ENCODE measurements around the gene LYZ.

Gene LYZ

GRCh38 chr12:69338936-69339335 lies 9.2 kb upstream of the LYZ start:
- no peak overlapping the region for H3K4me3 ChIP-seq (ENCODE audit: insufficient read depth, low read depth, low read length)
- no peaks in the 10 kb centered on the region for H3K4me1 ChIP-seq (ENCODE audit: control insufficient read depth, insufficient read depth, low read length)
- no peaks in the 10 kb centered on the region for H3K9me3 ChIP-seq (ENCODE audit: control insufficient read depth, low read length)
- H3K27me3 ChIP-seq (ENCODE audit: control insufficient read depth, insufficient read depth, low read length, poor library complexity, severe bottlenecking) = no peaks in the 10 kb centered on the region
- H3K36me3 ChIP-seq (ENCODE audit: control insufficient read depth, insufficient read depth, low read length) = no peaks in the 10 kb centered on the region
- no peak overlapping the region for H3K27ac ChIP-seq (ENCODE audit: insufficient read depth, low read depth, low read length, poor library complexity, severe bottlenecking)

GRCh38 chr12:69339999-69340398 lies 8.2 kb upstream of the LYZ start:
- H3K27me3 ChIP-seq (ENCODE audit: control insufficient read depth, insufficient read depth, low read length, poor library complexity, severe bottlenecking) = no peaks in the 10 kb centered on the region
- no peak overlapping the region for H3K27ac ChIP-seq (ENCODE audit: insufficient read depth, low read depth, low read length, poor library complexity, severe bottlenecking)
- no peaks in the 10 kb centered on the region for H3K9me3 ChIP-seq (ENCODE audit: control insufficient read depth, low read length)
- H3K4me1 ChIP-seq (ENCODE audit: control insufficient read depth, insufficient read depth, low read length) = no peaks in the 10 kb centered on the region
- no peaks in the 10 kb centered on the region for H3K36me3 ChIP-seq (ENCODE audit: control insufficient read depth, insufficient read depth, low read length)
- no peak overlapping the region for H3K4me3 ChIP-seq (ENCODE audit: insufficient read depth, low read depth, low read length)
- WGBS, 2 experiments = 95 to 96% methylated on average over 2 of the region's 2 CpGs

- Histone ChIP-seq H3K27ac (ENCODE audit: insufficient read depth, low read depth, low read length, poor library complexity, severe bottlenecking) (no peak overlapping the region), H3K4me3 (ENCODE audit: insufficient read depth, low read depth, low read length) (no peak overlapping the region), H3K27me3 (ENCODE audit: control insufficient read depth, insufficient read depth, low read length, poor library complexity, severe bottlenecking) (no peaks in the 10 kb centered on the region), H3K36me3 (ENCODE audit: control insufficient read depth, insufficient read depth, low read length) (no peaks in the 10 kb centered on the region), H3K4me1 (ENCODE audit: control insufficient read depth, insufficient read depth, low read length) (no peaks in the 10 kb centered on the region), H3K9me3 (ENCODE audit: control insufficient read depth, low read length) (no peaks in the 10 kb centered on the region)
- 84 to 91% methylated on average over 5 of the region's 5 CpGs for WGBS, 2 experiments
Observed at GRCh38 chr12:69341328-69341727, 6.9 kb upstream of the LYZ start.

- Histone ChIP-seq H3K36me3 (ENCODE audit: control insufficient read depth, insufficient read depth, low read length) (no peaks in the 10 kb centered on the region), H3K27ac (ENCODE audit: insufficient read depth, low read depth, low read length, poor library complexity, severe bottlenecking) (no peak overlapping the region), H3K4me1 (ENCODE audit: control insufficient read depth, insufficient read depth, low read length) (no peaks in the 10 kb centered on the region), H3K9me3 (ENCODE audit: control insufficient read depth, low read length) (no peaks in the 10 kb centered on the region), H3K27me3 (ENCODE audit: control insufficient read depth, insufficient read depth, low read length, poor library complexity, severe bottlenecking) (no peaks in the 10 kb centered on the region), H3K4me3 (ENCODE audit: insufficient read depth, low read depth, low read length) (no peak overlapping the region)
- WGBS, 2 experiments = 89 to 97% methylated on average over 2 of the region's 2 CpGs
Observed at GRCh38 chr12:69342421-69342820, 5.8 kb upstream of the LYZ start.

GRCh38 chr12:69343357-69343756 lies 4.8 kb upstream of the LYZ start:
- no peaks in the 10 kb centered on the region for H3K27me3 ChIP-seq (ENCODE audit: control insufficient read depth, insufficient read depth, low read length, poor library complexity, severe bottlenecking)

GRCh38 chr12:69343885-69344612 lies 4.1 kb upstream of the LYZ start:
- Histone ChIP-seq H3K4me3 (ENCODE audit: insufficient read depth, low read depth, low read length) (no peak overlapping the region), H3K36me3 (ENCODE audit: control insufficient read depth, insufficient read depth, low read length) (no peaks in the 10 kb centered on the region), H3K27ac (ENCODE audit: insufficient read depth, low read depth, low read length, poor library complexity, severe bottlenecking) (no peak overlapping the region), H3K4me1 (ENCODE audit: control insufficient read depth, insufficient read depth, low read length) (no peaks in the 10 kb centered on the region), H3K9me3 (ENCODE audit: control insufficient read depth, low read length) (no peaks in the 10 kb centered on the region), H3K27me3 (ENCODE audit: control insufficient read depth, insufficient read depth, low read length, poor library complexity, severe bottlenecking) (no peaks in the 10 kb centered on the region)
- WGBS, 2 experiments = 74 to 75% methylated on average over 3 of the region's 3 CpGs

More at GRCh38 chr12:69343357-69343756, 4.8 kb upstream of the LYZ start:
- no peak overlapping the region for H3K4me3 ChIP-seq (ENCODE audit: insufficient read depth, low read depth, low read length)
- H3K36me3 ChIP-seq (ENCODE audit: control insufficient read depth, insufficient read depth, low read length) = no peaks in the 10 kb centered on the region
- no peak overlapping the region for H3K27ac ChIP-seq (ENCODE audit: insufficient read depth, low read depth, low read length, poor library complexity, severe bottlenecking)
- no peaks in the 10 kb centered on the region for H3K4me1 ChIP-seq (ENCODE audit: control insufficient read depth, insufficient read depth, low read length)
- WGBS, 2 experiments = 83 to 99% methylated on average over 3 of the region's 3 CpGs
- no peaks in the 10 kb centered on the region for H3K9me3 ChIP-seq (ENCODE audit: control insufficient read depth, low read length)

- Histone ChIP-seq H3K4me1 (ENCODE audit: control insufficient read depth, insufficient read depth, low read length) (no peaks in the 10 kb centered on the region), H3K27me3 (ENCODE audit: control insufficient read depth, insufficient read depth, low read length, poor library complexity, severe bottlenecking) (no peaks in the 10 kb centered on the region), H3K4me3 (ENCODE audit: insufficient read depth, low read depth, low read length) (no peak overlapping the region), H3K36me3 (ENCODE audit: control insufficient read depth, insufficient read depth, low read length) (no peaks in the 10 kb centered on the region), H3K9me3 (ENCODE audit: control insufficient read depth, low read length) (no peaks in the 10 kb centered on the region), H3K27ac (ENCODE audit: insufficient read depth, low read depth, low read length, poor library complexity, severe bottlenecking) (no peak overlapping the region)
- WGBS, 2 experiments = 92 to 94% methylated on average over 2 of the region's 2 CpGs
Observed at GRCh38 chr12:69345077-69345476, 3.1 kb upstream of the LYZ start.

- WGBS, 2 experiments = 94 to 100% methylated on average over 1 of the region's 1 CpG
- Histone ChIP-seq H3K27me3 (ENCODE audit: control insufficient read depth, insufficient read depth, low read length, poor library complexity, severe bottlenecking) (no peaks in the 10 kb centered on the region), H3K27ac (ENCODE audit: insufficient read depth, low read depth, low read length, poor library complexity, severe bottlenecking) (no peak overlapping the region), H3K4me1 (ENCODE audit: control insufficient read depth, insufficient read depth, low read length) (no peaks in the 10 kb centered on the region), H3K36me3 (ENCODE audit: control insufficient read depth, insufficient read depth, low read length) (no peaks in the 10 kb centered on the region), H3K9me3 (ENCODE audit: control insufficient read depth, low read length) (no peaks in the 10 kb centered on the region), H3K4me3 (ENCODE audit: insufficient read depth, low read depth, low read length) (no peak overlapping the region)
Observed at GRCh38 chr12:69345742-69346141, 2.4 kb upstream of the LYZ start.

- Histone ChIP-seq H3K27me3 (ENCODE audit: control insufficient read depth, insufficient read depth, low read length, poor library complexity, severe bottlenecking) (no peaks in the 10 kb centered on the region), H3K27ac (ENCODE audit: insufficient read depth, low read depth, low read length, poor library complexity, severe bottlenecking) (no peak overlapping the region), H3K4me3 (ENCODE audit: insufficient read depth, low read depth, low read length) (no peak overlapping the region), H3K36me3 (ENCODE audit: control insufficient read depth, insufficient read depth, low read length) (no peaks in the 10 kb centered on the region), H3K9me3 (ENCODE audit: control insufficient read depth, low read length) (no peaks in the 10 kb centered on the region), H3K4me1 (ENCODE audit: control insufficient read depth, insufficient read depth, low read length) (peaks cover 9% of the 10 kb centered on the region)
- 86 to 96% methylated on average over 2 of the region's 2 CpGs for WGBS, 2 experiments
Observed at GRCh38 chr12:69350002-69350626, 1.9 kb downstream of the LYZ start.

GRCh38 chr12:69350777-69351176 lies 2.6 kb downstream of the LYZ start:
- no peaks in the 10 kb centered on the region for H3K9me3 ChIP-seq (ENCODE audit: control insufficient read depth, low read length)
- no peaks in the 10 kb centered on the region for H3K36me3 ChIP-seq (ENCODE audit: control insufficient read depth, insufficient read depth, low read length)
- 78% methylated on average over 1 of the region's 1 CpG; no CpG with 5 or more reads in 1 of the 2 experiments for WGBS, 2 experiments
- peaks cover 9% of the 10 kb centered on the region for H3K4me1 ChIP-seq (ENCODE audit: control insufficient read depth, insufficient read depth, low read length)
- no peaks in the 10 kb centered on the region for H3K27me3 ChIP-seq (ENCODE audit: control insufficient read depth, insufficient read depth, low read length, poor library complexity, severe bottlenecking)
- H3K27ac ChIP-seq (ENCODE audit: insufficient read depth, low read depth, low read length, poor library complexity, severe bottlenecking) = no peak overlapping the region
- H3K4me3 ChIP-seq (ENCODE audit: insufficient read depth, low read depth, low read length) = no peak overlapping the region

All from ectodermal cell (in vitro differentiated cells).